GM19463 (cell line): ENCODE data around the gene BHLHA15.
"Not testable (repeated sequence)": the region's sequence is repeated elsewhere in the genome, so short reads cannot be mapped to it uniquely, and the experiment has no call there.

Source experiments
- ATAC-seq: cut with Tn5 transposase; IDR thresholded peaks from one replicate; pipeline ENCODE4 v1.9.1; 2021; ENCODE audit warnings: mild to moderate bottlenecking, moderate library complexity; ENCODE audit not compliant: unreplicated experiment

The BHLHA15 gene

GRCh38 chr7:98206451-98207330 lies 4.5 kb upstream of the BHLHA15 start:
- ATAC-seq = no peak

- ATAC-seq = no peak
Measured at GRCh38 chr7:98209166-98209920, 1.9 kb upstream of the BHLHA15 start.

GRCh38 chr7:98210513-98211220 lies 572 bp upstream of the BHLHA15 start:
- ATAC-seq = no peak

GRCh38 chr7:98211676-98212531 lies 665 bp downstream of the BHLHA15 start:
- ATAC-seq = no peak

- ATAC-seq = no peak
Measured at GRCh38 chr7:98212532-98213041, 1.3 kb downstream of the BHLHA15 start.

GRCh38 chr7:98213296-98213887 lies 2.2 kb downstream of the BHLHA15 start:
- ATAC-seq = no peak

- no peak for ATAC-seq
Measured at GRCh38 chr7:98213888-98214810, 2.9 kb downstream of the BHLHA15 start.

- no peak for ATAC-seq
Measured at GRCh38 chr7:98214811-98215321, 3.6 kb downstream of the BHLHA15 start.

GRCh38 chr7:98215561-98216495 lies 4.6 kb downstream of the BHLHA15 start:
- no peak for ATAC-seq

- no peak for ATAC-seq
Measured at GRCh38 chr7:98216941-98217622, 5.8 kb downstream of the BHLHA15 start.

- ATAC-seq = no peak
Measured at GRCh38 chr7:98217623-98218582, 6.7 kb downstream of the BHLHA15 start.

GRCh38 chr7:98219382-98219781 lies 8.1 kb downstream of the BHLHA15 start:
- not testable (repeated sequence) for ATAC-seq

GRCh38 chr7:98221611-98222532 lies 10.6 kb downstream of the BHLHA15 start:
- no peak for ATAC-seq

GRCh38 chr7:98222533-98223195 lies 11.4 kb downstream of the BHLHA15 start:
- ATAC-seq = no peak
